ENCODE measurements around the gene TBC1D21.

TBC1D21 gene

GRCh38 chr15:73906346-73907034 is 33.1 kb downstream of the TBC1D21 start:
- no peaks in the 10 kb centered on the region for H3K27me3 Mint-ChIP-seq
- no peak overlapping the region for H3K4me3 Mint-ChIP-seq
- no peak overlapping the region for H3K27ac Mint-ChIP-seq
- H3K4me1 Mint-ChIP-seq (ENCODE audit: low read depth), result no peaks in the 10 kb centered on the region
- H3K9me3 Mint-ChIP-seq (ENCODE audit: low read depth), result no peaks in the 10 kb centered on the region
- H3K36me3 Mint-ChIP-seq, result peaks cover 7% of the 10 kb centered on the region

- Mint-ChIP-seq H3K9me3 (ENCODE audit: low read depth) (no peaks in the 10 kb centered on the region), H3K36me3 (peaks cover 7% of the 10 kb centered on the region), H3K27me3 (no peaks in the 10 kb centered on the region), H3K27ac (no peak overlapping the region), H3K4me3 (no peak overlapping the region), H3K4me1 (ENCODE audit: low read depth) (no peaks in the 10 kb centered on the region)
Observed at GRCh38 chr15:73907035-73907408, 33.7 kb downstream of the TBC1D21 start.

- Mint-ChIP-seq H3K27me3 (no peaks in the 10 kb centered on the region), H3K27ac (no peak overlapping the region), H3K4me1 (ENCODE audit: low read depth) (no peaks in the 10 kb centered on the region), H3K9me3 (ENCODE audit: low read depth) (no peaks in the 10 kb centered on the region), H3K4me3 (no peak overlapping the region), H3K36me3 (peaks cover 7% of the 10 kb centered on the region)
Observed at GRCh38 chr15:73908030-73908821, 34.9 kb downstream of the TBC1D21 start.

GRCh38 chr15:73908822-73909122 is 35.4 kb downstream of the TBC1D21 start:
- Mint-ChIP-seq H3K36me3 (peaks cover 7% of the 10 kb centered on the region), H3K4me1 (ENCODE audit: low read depth) (peaks cover 2% of the 10 kb centered on the region), H3K9me3 (ENCODE audit: low read depth) (no peaks in the 10 kb centered on the region), H3K27ac (no peak overlapping the region), H3K4me3 (no peak overlapping the region), H3K27me3 (no peaks in the 10 kb centered on the region)

- Mint-ChIP-seq H3K9me3 (ENCODE audit: low read depth) (no peaks in the 10 kb centered on the region), H3K27me3 (no peaks in the 10 kb centered on the region), H3K4me1 (ENCODE audit: low read depth) (peaks cover 6% of the 10 kb centered on the region), H3K27ac (no peak overlapping the region), H3K36me3 (peaks cover 7% of the 10 kb centered on the region), H3K4me3 (no peak overlapping the region)
Observed at GRCh38 chr15:73909651-73910050, 36.3 kb downstream of the TBC1D21 start.

- Mint-ChIP-seq H3K36me3 (peaks cover 9% of the 10 kb centered on the region), H3K4me1 (ENCODE audit: low read depth) (peaks cover 6% of the 10 kb centered on the region), H3K27me3 (no peaks in the 10 kb centered on the region), H3K27ac (no peak overlapping the region), H3K4me3 (no peak overlapping the region), H3K9me3 (ENCODE audit: low read depth) (no peaks in the 10 kb centered on the region)
Observed at GRCh38 chr15:73910522-73911303, 37.3 kb downstream of the TBC1D21 start.

GRCh38 chr15:73912030-73912596 is 38.7 kb downstream of the TBC1D21 start:
- Mint-ChIP-seq H3K4me1 (ENCODE audit: low read depth) (peaks cover 6% of the 10 kb centered on the region), H3K4me3 (no peak overlapping the region), H3K9me3 (ENCODE audit: low read depth) (no peaks in the 10 kb centered on the region), H3K27ac (no peak overlapping the region), H3K27me3 (no peaks in the 10 kb centered on the region), H3K36me3 (peaks cover 9% of the 10 kb centered on the region)

GRCh38 chr15:73914145-73914544 is 40.8 kb downstream of the TBC1D21 start:
- H3K27me3 Mint-ChIP-seq, result no peaks in the 10 kb centered on the region
- H3K27ac Mint-ChIP-seq, result no peak overlapping the region
- peaks cover 6% of the 10 kb centered on the region for H3K4me1 Mint-ChIP-seq (ENCODE audit: low read depth)
- H3K36me3 Mint-ChIP-seq, result peaks cover 27% of the 10 kb centered on the region
- no peak overlapping the region for H3K4me3 Mint-ChIP-seq
- H3K9me3 Mint-ChIP-seq (ENCODE audit: low read depth), result peaks cover 15% of the 10 kb centered on the region

- Mint-ChIP-seq H3K27me3 (no peaks in the 10 kb centered on the region), H3K4me1 (ENCODE audit: low read depth) (peaks cover 6% of the 10 kb centered on the region), H3K4me3 (no peak overlapping the region), H3K36me3 (peaks cover 29% of the 10 kb centered on the region), H3K9me3 (ENCODE audit: low read depth) (peaks cover 15% of the 10 kb centered on the region), H3K27ac (no peak overlapping the region)
Observed at GRCh38 chr15:73915082-73915481, 41.7 kb downstream of the TBC1D21 start.

GRCh38 chr15:73918784-73919183 is 45.4 kb downstream of the TBC1D21 start:
- H3K36me3 Mint-ChIP-seq, result peaks cover 33% of the 10 kb centered on the region
- no peaks in the 10 kb centered on the region for H3K27me3 Mint-ChIP-seq
- peaks cover 14% of the 10 kb centered on the region for H3K4me1 Mint-ChIP-seq (ENCODE audit: low read depth)
- H3K4me3 Mint-ChIP-seq, result no peak overlapping the region
- peaks cover 15% of the 10 kb centered on the region for H3K9me3 Mint-ChIP-seq (ENCODE audit: low read depth)
- H3K27ac Mint-ChIP-seq, result no peak overlapping the region

GRCh38 chr15:73919706-73920105 is 46.3 kb downstream of the TBC1D21 start:
- Mint-ChIP-seq H3K27ac (no peak overlapping the region), H3K36me3 (peaks cover 33% of the 10 kb centered on the region), H3K27me3 (no peaks in the 10 kb centered on the region), H3K4me1 (ENCODE audit: low read depth) (peaks cover 18% of the 10 kb centered on the region), H3K4me3 (no peak overlapping the region), H3K9me3 (ENCODE audit: low read depth) (peaks cover 15% of the 10 kb centered on the region)

- no peak overlapping the region for H3K4me3 Mint-ChIP-seq
- H3K27ac Mint-ChIP-seq, result no peak overlapping the region
- H3K4me1 Mint-ChIP-seq (ENCODE audit: low read depth), result peaks cover 28% of the 10 kb centered on the region
- H3K27me3 Mint-ChIP-seq, result no peaks in the 10 kb centered on the region
- H3K36me3 Mint-ChIP-seq, result peaks cover 28% of the 10 kb centered on the region
- peaks cover 15% of the 10 kb centered on the region for H3K9me3 Mint-ChIP-seq (ENCODE audit: low read depth)
Observed at GRCh38 chr15:73921254-73921925, 48.0 kb downstream of the TBC1D21 start.

- peaks cover 28% of the 10 kb centered on the region for H3K4me1 Mint-ChIP-seq (ENCODE audit: low read depth)
Observed at GRCh38 chr15:73922186-73923151, 49.1 kb downstream of the TBC1D21 start.

GRCh38 chr15:73923156-73923487 is 49.8 kb downstream of the TBC1D21 start:
- H3K4me3 Mint-ChIP-seq, result no peak overlapping the region
- H3K4me1 Mint-ChIP-seq (ENCODE audit: low read depth), result peaks cover 31% of the 10 kb centered on the region
- H3K9me3 Mint-ChIP-seq (ENCODE audit: low read depth), result peaks cover 7% of the 10 kb centered on the region
- H3K27me3 Mint-ChIP-seq, result no peaks in the 10 kb centered on the region
- H3K27ac Mint-ChIP-seq, result no peak overlapping the region
- peaks cover 17% of the 10 kb centered on the region for H3K36me3 Mint-ChIP-seq

More at GRCh38 chr15:73922186-73923151, 49.1 kb downstream of the TBC1D21 start:
- Mint-ChIP-seq H3K36me3 (peaks cover 23% of the 10 kb centered on the region), H3K27me3 (no peaks in the 10 kb centered on the region), H3K27ac (no peak overlapping the region), H3K9me3 (ENCODE audit: low read depth) (peaks cover 13% of the 10 kb centered on the region), H3K4me3 (no peak overlapping the region)
